Measurements from ENCODE around the gene PRICKLE3. TPM values are rescaled to one million over a fixed set of nuclear protein-coding genes. Genes with fewer than 3 reads are reported as not detected.
A peak's percentile ranks its signal among the peaks of the same experiment; 100 is the strongest.

Gene PRICKLE3
- total and polyA plus RNA-seq, 4 donors = 7.6 to 16.3 (median 11.3) TPM

DNA sequence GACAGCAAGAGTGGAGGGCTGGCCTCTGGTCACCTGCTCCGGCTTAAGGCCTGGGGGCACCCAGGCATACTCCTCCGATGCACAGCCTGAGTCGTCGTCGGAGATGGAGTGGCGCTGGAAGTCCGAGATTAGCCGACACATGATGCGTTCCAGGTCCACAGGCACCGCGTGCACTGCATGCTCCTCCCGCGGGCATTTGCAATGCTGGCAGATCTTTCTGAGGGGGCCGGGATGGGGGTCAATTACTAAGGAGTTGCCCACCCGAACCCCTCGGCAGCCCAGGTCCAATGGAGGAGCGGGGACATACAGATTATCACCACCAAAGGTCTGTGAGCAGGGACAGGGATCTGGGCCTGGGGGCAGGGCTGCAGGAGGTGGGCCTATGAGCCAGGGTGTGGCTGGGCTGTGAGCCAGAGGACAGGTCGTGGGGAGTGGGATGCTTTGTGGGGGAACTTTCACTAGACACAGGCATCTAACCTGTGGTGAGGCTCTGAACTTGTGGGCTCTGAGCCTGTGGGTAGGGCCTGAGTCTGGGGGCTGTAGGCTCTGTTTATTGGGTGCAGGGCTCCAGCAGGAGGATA, 2.4 kb downstream of the PRICKLE3 start:
- DNase-seq = no peak
- Histone ChIP-seq H3K9me3 (ENCODE audit: control insufficient read depth in 4 of 4, insufficient read depth in 3 of 4, low read length in 3 of 4) (no peaks in the 10 kb centered on the region), H3K36me3 (ENCODE audit: control insufficient read depth in 4 of 4, insufficient read depth in 4 of 4, low read length in 4 of 4) (peaks cover 0 to 12% (median 0%) of the 10 kb centered on the region in 4 donors), H3K9ac (ENCODE audit: insufficient read depth in 1 of 2, low read length in 2 of 2) (no peak overlapping the region), H3K27ac (ENCODE audit: low read depth in 1 of 2, low read length in 1 of 2) (peak overlapping the region in 1 of 2 donors; percentile 13), H3K4me1 (ENCODE audit: control insufficient read depth in 5 of 5, insufficient read depth in 5 of 5, low read length in 5 of 5) (peaks cover 0 to 6% (median 0%) of the 10 kb centered on the region in 5 donors), H3K27me3 (ENCODE audit: control insufficient read depth in 3 of 3, insufficient read depth in 3 of 3, low read length in 2 of 3) (no peaks in the 10 kb centered on the region), H3K4me3 (no peak overlapping the region)
- 85 to 95% methylated on average over 16 to 18 of the region's 18 CpGs for WGBS, 2 donors
- ATAC-seq (ENCODE audit: insufficient read depth, low FRiP score) = no peak
- TF ChIP-seq, protein P1, sequence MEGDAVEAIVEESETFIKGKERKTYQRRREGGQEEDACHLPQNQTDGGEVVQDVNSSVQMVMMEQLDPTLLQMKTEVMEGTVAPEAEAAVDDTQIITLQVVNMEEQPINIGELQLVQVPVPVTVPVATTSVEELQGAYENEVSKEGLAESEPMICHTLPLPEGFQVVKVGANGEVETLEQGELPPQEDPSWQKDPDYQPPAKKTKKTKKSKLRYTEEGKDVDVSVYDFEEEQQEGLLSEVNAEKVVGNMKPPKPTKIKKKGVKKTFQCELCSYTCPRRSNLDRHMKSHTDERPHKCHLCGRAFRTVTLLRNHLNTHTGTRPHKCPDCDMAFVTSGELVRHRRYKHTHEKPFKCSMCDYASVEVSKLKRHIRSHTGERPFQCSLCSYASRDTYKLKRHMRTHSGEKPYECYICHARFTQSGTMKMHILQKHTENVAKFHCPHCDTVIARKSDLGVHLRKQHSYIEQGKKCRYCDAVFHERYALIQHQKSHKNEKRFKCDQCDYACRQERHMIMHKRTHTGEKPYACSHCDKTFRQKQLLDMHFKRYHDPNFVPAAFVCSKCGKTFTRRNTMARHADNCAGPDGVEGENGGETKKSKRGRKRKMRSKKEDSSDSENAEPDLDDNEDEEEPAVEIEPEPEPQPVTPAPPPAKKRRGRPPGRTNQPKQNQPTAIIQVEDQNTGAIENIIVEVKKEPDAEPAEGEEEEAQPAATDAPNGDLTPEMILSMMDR (IDR thresholded peaks at IDR 0.05; ENCODE audit: control extremely low read depth, extremely low read depth) = no peak

DNA sequence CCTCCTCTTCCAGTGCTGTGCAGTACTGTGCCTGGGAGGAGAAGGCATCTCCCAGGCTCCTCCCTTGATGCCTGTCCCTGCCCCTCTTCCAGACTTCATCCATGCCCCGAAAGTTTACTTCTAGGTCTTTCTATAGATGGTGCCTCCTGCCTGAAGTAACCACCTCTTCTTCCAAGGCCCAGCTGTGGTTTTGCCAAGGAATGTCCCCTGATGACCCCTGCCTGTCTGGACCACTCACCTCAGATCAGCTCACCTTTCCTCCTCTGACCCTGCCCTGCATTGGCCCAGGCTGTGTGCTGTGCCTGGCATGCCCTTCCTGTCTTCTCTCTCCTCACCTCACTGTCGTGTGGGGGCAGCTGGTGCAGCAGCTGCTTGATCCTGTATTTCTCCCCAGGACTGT, 6.8 kb downstream of the PRICKLE3 start:
- DNase-seq (no peak), ATAC-seq (ENCODE audit: insufficient read depth, low FRiP score) (no peak)
- 75 to 92% methylated on average over 2 of the region's 2 CpGs for WGBS, 2 donors
- Histone ChIP-seq H3K27ac (ENCODE audit: low read depth in 1 of 2, low read length in 1 of 2) (no peak overlapping the region), H3K4me1 (ENCODE audit: control insufficient read depth in 5 of 5, insufficient read depth in 5 of 5, low read length in 5 of 5) (no peaks in the 10 kb centered on the region), H3K9me3 (ENCODE audit: control insufficient read depth in 4 of 4, insufficient read depth in 3 of 4, low read length in 3 of 4) (peaks cover 0 to 3% (median 0%) of the 10 kb centered on the region in 4 donors), H3K36me3 (ENCODE audit: control insufficient read depth in 4 of 4, insufficient read depth in 4 of 4, low read length in 4 of 4) (peaks cover 0 to 19% (median 3%) of the 10 kb centered on the region in 4 donors), H3K27me3 (ENCODE audit: control insufficient read depth in 3 of 3, insufficient read depth in 3 of 3, low read length in 2 of 3) (no peaks in the 10 kb centered on the region), H3K9ac (ENCODE audit: insufficient read depth in 1 of 2, low read length in 2 of 2) (no peak overlapping the region), H3K4me3 (no peak overlapping the region)
- TF ChIP-seq, protein P1 (IDR thresholded peaks at IDR 0.05; ENCODE audit: control extremely low read depth, extremely low read depth) = no peak

DNA sequence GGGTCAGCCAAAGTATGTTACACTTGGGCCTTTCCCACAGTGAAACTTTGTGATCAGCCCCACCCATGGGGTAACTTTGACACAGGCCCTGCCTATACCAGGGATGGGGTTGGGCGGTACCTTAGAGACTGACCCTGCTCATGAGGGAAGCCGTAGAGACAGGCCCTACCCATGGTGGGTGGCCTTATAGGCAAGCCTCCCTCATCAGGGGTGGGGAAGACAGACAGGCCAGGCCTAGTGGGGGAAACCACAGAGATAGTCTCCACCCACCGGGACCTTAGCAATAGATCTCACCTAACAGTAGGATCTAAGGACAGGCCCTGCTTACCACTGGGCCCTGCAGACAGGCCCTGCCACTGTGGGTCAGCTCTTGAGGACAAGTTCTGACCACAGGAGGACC, 7.6 kb downstream of the PRICKLE3 start:
- TF ChIP-seq, protein P1 (IDR thresholded peaks at IDR 0.05; ENCODE audit: control extremely low read depth, extremely low read depth) = no peak
- WGBS, 2 donors = 89 to 95% methylated on average over 2 to 3 of the region's 3 CpGs
- Histone ChIP-seq H3K9ac (ENCODE audit: insufficient read depth in 1 of 2, low read length in 2 of 2) (no peak overlapping the region), H3K27me3 (ENCODE audit: control insufficient read depth in 3 of 3, insufficient read depth in 3 of 3, low read length in 2 of 3) (no peaks in the 10 kb centered on the region), H3K27ac (ENCODE audit: low read depth in 1 of 2, low read length in 1 of 2) (no peak overlapping the region), H3K9me3 (ENCODE audit: control insufficient read depth in 4 of 4, insufficient read depth in 3 of 4, low read length in 3 of 4) (peaks cover 0 to 3% (median 0%) of the 10 kb centered on the region in 4 donors), H3K4me1 (ENCODE audit: control insufficient read depth in 5 of 5, insufficient read depth in 5 of 5, low read length in 5 of 5) (no peaks in the 10 kb centered on the region), H3K4me3 (no peak overlapping the region), H3K36me3 (ENCODE audit: control insufficient read depth in 4 of 4, insufficient read depth in 4 of 4, low read length in 4 of 4) (peaks cover 0 to 23% (median 3%) of the 10 kb centered on the region in 4 donors)
- no peak for DNase-seq
- ATAC-seq (ENCODE audit: insufficient read depth, low FRiP score) = no peak

All from lung (tissue), 12 donors.